Brain pericyte (primary cell): ENCODE data around the gene ZBTB46.
"Not testable (repeated sequence)": the region's sequence is repeated elsewhere in the genome, so short reads cannot be mapped to it uniquely, and the experiment has no call there.

Source experiments
- DNase-seq: peaks from one replicate; pipeline ENCODE4 v3.0.0-alpha.2; 2012; ENCODE audit warnings: low read depth, low spot score

ZBTB46 gene

DNA sequence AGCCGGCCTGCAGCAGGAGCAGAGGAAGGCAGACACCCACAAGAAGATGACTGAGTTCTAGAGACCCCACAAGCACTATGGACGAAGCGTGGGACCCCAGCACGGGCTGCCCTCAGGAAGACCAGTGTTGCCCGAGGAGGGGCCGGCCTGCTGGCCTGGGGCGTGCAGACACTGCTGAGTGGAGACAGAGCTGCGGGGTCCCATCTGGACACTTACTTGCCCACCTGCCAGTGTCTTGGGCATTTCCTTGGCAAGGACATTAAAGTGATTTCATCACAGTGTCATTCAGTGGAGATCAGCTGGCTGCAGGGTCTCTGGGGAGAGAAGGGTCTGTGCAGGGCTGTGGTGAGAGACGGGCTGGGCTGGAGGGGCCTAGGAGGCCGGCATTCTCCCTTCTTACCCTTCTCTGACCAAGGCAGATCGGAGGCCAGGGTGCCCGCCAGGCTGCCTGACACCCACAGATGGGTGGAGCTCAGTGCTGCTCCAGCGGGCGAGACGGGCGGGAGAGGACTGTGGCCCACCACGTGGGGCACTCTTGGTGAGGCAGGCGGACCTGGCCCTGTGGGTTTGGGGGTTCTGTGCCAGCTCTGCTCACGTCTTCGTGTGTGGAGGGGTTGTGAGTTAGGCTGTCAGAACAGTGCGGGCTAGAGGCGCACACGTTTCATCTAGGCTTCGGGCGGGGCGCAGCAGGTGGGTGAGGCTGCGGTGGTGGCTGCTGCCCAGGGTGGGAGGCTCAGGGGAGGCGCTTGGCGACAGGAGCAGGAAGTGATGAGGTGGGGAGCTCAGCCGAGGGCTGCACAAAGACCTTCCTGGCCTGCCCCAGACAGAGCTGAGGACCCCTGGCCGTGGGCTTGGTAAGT is 95.0 kb downstream of the ZBTB46 start, which contains the start of gene LIME1:
Gene LIME1, plus strand, starts transcription at position 806 of the 860 bp plus-strand sequence. CDS start 886 bp downstream, outside the sequence.
- DNase-seq = no peak

DNA sequence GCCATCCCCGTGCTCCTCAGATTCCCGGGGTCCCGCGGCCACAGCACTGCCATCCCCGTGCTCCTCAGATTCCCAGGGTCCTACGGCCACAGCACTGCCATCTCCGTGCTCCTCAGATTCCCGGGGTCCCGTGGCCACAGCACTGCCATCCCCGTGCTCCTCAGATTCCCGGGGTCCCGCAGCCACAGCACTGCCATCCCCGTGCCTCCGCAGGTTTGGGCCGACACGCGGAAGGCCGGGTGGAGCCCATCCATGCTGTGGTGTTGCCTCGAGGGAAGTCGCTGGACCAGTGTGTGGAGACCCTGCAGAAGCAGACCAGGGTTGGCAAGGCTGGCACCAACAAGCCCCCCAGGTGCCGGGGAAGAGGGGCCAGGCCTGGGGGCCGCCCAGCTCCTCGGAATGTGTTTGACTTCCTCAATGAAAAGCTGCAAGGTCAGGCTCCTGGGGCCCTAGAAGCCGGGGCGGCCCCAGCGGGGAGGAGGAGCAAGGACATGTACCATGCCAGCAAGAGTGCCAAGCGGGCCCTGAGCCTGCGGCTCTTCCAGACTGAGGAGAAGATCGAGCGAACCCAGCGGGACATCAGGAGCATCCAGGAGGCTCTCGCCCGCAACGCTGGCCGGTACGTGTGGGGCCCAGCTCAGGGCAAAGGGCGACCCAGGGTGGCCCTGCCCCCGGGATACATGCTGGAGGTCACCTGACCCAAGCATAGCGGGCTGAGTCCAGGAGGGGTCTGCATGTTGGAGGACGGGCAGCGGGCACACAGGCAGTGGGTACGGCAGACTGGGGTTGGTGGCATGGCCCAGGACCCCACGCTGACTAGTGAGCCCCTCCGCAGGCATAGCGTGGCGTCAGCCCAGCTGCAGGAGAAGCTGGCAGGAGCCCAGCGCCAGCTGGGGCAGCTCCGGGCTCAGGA is 95.9 kb downstream of the ZBTB46 start:
- no peak for DNase-seq

GRCh38 chr20:63734111-63734945 is 96.7 kb downstream of the ZBTB46 start:
- DNase-seq = no peak

DNA sequence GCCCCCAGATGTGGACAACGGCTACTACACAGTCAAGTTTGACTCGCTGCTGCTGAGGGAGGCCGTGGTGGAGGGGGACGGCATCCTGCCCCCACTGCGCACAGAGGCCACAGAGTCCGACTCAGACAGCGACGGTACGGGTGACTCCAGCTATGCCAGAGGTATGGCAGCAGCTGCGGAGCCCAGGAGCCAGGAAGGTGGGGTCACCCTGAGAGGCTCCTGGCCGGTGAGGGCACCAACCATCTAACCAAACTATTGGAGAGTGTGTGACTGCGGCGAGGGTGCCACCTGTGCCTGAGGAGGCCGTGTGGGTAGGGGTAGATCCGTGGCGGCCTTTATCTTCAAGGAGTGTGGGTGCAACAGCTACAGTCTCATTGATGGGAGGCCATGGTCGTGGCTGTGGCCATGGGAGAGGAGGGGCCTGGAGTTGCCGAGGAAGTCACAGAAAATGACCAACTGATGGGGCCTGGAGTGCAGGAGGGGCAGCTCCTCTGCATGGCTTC is 97.4 kb downstream of the ZBTB46 start:
- no peak for DNase-seq

GRCh38 chr20:63733117-63733516 is 97.9 kb downstream of the ZBTB46 start:
- no peak for DNase-seq

DNA sequence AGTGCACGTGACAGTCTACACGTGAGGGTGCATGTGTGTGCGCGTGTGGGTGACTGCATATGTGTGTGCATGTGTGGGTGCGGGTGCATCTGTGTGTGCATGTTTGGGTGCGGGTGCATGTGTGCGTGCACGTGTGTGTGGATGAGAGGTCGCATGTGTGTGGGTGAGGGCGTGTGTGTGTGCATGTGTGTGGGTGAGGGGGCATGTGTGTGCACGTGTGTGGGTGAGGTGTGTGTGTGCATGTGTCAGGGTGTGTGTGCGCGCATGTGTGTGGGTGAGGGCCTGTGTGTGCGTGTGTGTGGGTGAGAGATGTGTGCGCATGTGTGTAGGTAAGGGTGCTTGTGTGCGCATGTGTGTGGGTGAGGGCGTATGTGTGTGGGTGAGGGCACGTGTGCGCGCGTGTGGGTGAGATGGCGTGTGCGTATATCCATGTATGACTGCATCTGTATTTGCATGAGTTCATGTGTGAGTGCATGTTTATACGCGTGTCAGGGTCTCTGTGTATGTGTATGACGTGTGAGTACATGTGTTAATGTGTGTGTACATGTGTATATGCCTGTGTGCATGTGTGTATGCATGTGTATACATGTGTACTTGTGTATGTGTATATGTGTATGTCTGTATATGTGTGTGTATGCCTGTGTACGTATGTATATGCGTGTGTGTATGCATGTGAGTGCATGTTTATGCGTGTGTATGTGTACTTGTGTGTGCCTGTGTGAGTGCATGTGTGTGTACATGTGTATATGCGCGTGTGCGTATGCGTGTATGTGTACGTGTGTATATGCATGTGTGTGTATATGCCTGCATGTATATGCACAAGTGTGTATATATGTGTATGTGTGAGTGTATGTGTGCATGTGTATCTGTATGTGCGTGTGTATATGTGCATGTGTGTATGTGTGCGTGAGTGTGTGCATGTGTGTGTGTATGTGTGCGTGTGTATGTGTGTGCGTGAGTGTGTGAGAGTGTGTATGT is 98.7 kb downstream of the ZBTB46 start:
- DNase-seq = no peak

DNA sequence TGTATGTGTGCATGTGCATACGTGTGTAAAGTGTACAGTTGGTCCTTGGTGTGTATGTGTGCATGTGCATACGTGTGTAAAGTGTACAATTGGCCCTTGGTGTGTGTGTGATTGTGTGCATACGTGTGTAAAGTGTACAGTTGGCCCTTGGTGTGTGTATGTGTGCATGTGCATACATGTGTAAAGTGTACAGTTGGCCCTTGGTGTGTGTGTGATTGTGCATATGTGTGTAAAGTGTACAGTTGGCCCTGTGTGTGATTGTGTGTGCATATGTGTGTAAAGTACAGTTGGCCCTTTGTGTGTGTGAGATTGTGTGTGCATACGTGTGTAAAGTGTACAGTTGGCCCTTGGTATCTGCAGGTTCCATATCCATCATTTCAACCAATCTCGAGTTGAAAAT is 99.7 kb downstream of the ZBTB46 start:
- DNase-seq = no peak

GRCh38 chr20:63730189-63730733 is 100.8 kb downstream of the ZBTB46 start:
- not testable (repeated sequence) for DNase-seq

GRCh38 chr20:63722967-63723622 is 108.0 kb downstream of the ZBTB46 start:
- not testable (repeated sequence) for DNase-seq

- DNase-seq = no peak
Observed at GRCh38 chr20:63718996-63719395, 112.1 kb downstream of the ZBTB46 start.

DNA sequence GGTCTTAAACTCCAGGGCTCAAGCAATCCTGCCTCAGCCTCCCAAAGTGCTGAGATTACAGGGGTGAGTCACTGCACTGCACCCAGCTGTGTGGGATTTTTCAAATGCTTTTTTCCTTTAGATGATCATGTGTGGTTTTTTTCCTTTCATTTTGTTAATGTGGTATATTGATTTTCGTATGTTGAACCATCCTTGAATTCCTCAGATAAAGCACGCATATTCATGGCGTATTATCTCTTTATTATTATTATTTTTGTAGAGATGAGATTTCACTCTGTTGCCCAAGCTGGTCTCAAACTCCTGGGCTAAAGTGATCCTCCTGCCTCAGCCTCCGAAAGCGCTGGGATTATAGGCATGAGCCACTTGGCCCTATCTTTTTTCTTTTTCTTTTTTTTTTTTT is 116.2 kb downstream of the ZBTB46 start:
- DNase-seq = no peak

GRCh38 chr20:63712191-63712590 is 118.9 kb downstream of the ZBTB46 start:
- no peak for DNase-seq

GRCh38 chr20:63711085-63711645 is 119.9 kb downstream of the ZBTB46 start:
- DNase-seq = no peak

DNA sequence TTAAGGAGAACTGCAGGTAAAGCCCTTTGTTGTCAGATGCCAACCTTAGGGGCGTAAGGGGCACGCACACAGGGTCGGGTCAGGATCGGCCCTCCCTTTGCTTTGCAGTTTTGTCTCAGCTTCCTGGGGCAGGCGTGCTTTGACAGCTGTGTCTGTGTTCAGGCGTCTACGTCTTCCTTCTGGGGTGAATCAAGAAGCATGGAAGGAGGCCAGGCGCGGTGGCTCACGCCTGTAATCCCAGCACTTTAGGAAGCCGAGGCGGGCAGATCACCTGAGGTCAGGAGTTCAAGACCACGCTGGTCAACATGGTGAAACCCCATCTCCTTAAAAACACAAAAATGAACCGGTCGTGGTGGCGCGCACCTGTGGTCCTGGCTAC is 121.9 kb downstream of the ZBTB46 start:
- DNase-seq = no peak

DNA sequence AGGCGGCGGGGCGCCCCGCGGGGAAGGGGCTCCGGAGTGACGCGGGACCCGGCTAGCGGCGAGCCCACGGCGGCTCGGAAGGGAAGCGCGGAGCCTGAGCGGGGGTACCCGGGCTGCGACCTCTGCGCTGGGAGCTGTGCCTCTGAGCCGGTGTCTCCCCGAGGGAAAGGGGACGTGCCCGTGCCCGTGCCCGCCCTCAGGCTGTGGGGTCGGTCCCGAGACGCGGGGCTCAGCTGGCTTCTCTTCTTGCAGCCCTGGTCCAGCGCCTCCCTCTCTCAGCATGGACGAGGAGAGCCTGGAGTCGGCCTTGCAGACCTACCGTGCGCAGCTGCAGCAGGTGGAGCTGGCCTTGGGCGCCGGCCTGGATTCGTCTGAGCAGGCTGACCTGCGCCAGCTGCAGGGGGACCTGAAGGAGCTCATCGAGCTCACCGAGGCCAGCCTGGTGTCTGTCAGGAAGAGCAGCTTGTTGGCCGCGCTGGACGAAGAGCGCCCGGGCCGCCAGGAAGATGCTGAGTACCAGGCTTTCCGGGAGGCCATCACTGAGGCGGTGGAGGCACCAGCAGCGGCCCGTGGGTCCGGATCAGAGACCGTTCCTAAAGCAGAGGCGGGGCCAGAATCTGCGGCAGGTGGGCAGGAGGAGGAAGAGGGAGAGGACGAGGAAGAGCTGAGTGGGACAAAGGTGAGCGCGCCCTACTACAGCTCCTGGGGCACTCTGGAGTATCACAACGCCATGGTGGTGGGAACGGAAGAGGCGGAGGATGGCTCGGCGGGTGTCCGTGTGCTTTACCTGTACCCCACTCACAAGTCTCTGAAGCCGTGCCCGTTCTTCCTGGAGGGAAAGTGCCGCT is 122.5 kb downstream of the ZBTB46 start:
- no peak for DNase-seq

GRCh38 chr20:63707558-63708300 is 123.3 kb downstream of the ZBTB46 start, which contains the start of the genes ARFRP1 and ZGPAT:
Gene ARFRP1 (minus strand): TSS chr20:63707976. CDS start chr20:63707091, 885 bp downstream.
Gene ZGPAT (plus strand): TSS chr20:63708039. CDS start chr20:63708581, 542 bp downstream.
- DNase-seq = no peak
